Activated CD8-positive, alpha-beta memory T cell treated with anti-CD3 and anti-CD28 coated beads for 36 hours (primary cell): ENCODE measurements around the gene MTFMT. TPM values are rescaled to one million over a fixed set of nuclear protein-coding genes. Genes with fewer than 3 reads are reported as not detected.

Source experiments
- CTCF ChIA-PET: fragments of 350-600 bp; sonication (Branson Sonifier 250); formaldehyde crosslinking; loops from one replicate; lab custom pipeline; 2021; ENCODE audit warnings: antibody characterized with exemption; lab: Charles Lee
- POLR2A ChIA-PET: fragments of 350-600 bp; sonication (Branson Sonifier 250); formaldehyde crosslinking; loops from one replicate; lab custom pipeline; 2021; ENCODE audit warnings: antibody characterized with exemption; lab: Charles Lee
- total RNA-seq, 2 experiments: library from RNA; stranded (reverse); gene quantifications; one replicate each; pipeline ENCODE4 v1.2.3, GENCODE V29; 2021

The MTFMT gene
- total RNA-seq, 2 experiments from 2014 or later: 24.8 to 27.1 TPM

DNA sequence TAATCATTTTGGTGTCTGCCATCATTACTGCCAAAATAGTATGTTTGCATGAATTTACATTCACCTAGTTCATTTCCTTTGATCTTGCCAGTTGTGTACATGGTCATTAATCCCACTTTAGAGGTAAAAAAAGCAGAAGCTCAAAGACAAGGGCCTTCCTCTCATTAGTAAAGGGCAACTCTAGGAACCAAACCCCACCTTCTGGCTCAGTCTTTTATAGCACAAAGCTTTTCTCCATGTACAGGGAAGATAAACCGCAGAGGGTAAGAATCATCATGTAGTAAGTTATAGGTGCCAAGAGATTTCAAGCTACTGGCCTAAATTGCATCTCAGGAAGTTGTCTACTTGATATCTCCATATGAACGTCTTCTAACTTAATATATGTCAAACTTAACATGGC, 20.5 kb downstream of the MTFMT start:
- ChIA-PET POLR2A (interaction anchor here (0.6 kb wide), 1 partner anchor 13 kb away, joined by 3 read pairs; no protein-coding TSS in a partner anchor), CTCF (interaction anchor here (0.6 kb wide), 1 partner anchor 217 kb away, joined by 3 read pairs; no protein-coding TSS in a partner anchor)

DNA sequence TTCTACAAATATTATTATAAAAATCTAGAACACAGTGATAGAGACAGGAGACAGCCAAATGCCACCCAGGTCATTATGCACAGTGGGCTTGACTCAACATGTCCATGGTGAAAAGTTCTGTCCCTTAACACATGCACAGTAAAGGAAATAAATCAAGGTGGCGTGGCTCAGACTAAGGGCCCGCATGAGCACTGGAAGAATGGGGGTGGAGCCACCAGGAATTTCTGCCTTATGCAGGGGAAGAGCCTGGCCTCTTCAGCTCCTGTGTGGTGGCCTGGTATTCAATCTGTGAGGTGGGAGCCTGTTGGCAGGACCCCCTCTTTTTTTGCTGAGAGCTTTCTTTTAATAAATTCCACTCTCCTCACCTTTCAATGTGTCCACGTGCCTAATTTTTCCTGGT, 22.6 kb downstream of the MTFMT start:
- CTCF ChIA-PET: no interaction called here
- POLR2A ChIA-PET: no interaction called here

DNA sequence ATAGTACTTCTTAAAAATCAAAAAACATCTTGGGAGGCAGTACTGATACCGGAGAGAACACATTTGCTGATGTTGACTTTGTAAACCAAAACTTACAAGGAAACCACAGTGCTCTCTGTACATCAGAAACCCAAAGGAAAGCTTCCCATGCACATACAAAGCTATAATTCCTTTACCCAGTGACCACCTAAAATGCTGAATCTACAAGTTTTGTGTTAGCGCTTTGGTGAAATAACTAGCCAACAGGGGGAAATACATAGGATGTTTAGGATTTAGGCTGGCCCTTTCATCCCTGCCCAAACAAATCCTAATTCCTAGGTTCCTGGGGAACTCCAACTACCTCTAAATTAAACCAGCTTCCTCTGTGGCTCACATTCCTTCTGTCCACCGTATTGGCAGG, 24.4 kb downstream of the MTFMT start:
- ChIA-PET CTCF (no interaction called here), POLR2A (no interaction called here)

DNA sequence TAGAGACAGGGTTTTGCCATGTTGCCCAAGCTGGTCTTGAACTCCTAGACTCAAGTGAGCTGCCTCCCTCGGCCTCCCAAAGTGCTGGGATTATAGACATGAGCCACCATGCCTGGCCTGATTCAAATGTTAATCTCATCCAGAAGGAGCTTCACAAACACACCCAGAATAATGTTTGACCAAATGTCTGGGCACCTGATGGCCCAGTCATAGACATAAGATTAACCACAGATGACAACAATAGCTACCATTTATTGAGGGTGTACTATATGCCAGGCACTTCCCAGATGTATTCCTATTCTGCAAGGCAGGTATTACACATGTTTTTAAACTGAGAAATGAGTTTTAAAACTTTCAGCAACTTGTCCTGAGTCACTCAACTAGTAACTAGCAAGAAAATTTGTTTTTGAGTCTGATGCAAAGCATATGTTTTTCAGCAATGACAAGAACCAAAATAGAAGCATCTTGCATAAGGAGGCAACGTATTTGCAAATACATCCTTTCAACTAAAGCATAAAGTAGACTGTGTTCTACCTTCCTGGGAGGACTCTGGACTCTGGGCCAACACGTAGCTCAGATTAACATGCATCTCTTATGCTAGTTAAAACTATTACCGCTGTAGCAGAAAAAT, 31.6 kb downstream of the MTFMT start:
- ChIA-PET POLR2A (no interaction called here), CTCF (interaction anchor here (0.6 kb wide), 1 partner anchor 290 kb away, joined by 5 read pairs; no protein-coding TSS in a partner anchor)

DNA sequence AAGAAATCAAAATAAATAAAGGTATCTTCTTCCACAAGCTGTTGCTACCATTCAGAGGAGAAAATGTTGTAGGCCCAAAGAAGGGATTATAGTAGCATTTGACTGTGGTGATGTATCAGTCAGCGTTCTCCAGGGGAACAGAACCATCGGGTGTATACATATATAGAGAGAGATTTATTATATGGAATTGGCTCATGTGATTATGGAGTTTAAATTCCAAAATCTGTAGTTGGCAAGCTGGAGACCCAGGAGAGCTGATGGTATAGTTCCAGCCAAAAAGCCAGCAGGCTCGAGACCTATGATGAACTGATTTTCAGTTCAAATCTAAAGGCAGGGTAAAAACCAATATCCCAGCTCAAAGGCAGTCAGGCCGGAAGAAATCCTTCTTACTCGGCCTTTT, 32.4 kb downstream of the MTFMT start:
- ChIA-PET CTCF (no interaction called here), POLR2A (no interaction called here)

DNA sequence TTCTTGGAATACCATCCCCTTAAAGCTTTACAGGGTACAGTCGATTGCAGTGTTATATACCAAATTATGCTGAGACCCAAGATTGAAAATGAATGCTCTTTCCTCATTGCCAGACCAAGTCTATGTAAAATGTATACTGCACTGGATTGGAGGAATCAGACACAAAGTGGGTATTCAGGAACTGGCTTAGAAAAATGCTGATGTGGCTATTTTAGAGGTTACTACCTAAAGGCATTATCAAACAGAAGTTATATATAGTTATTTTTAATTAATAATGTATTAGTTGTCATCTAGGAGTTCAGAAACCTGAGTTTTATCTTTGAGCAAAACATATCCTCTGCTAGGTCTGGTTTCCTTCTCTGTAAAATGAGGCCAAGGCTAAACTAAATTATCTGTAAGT, 36.1 kb downstream of the MTFMT start:
- CTCF ChIA-PET: interaction anchor here (0.6 to 1.3 kb wide), 3 partner anchors 18 to 176 kb away, joined by 3 to 4 read pairs (median 3); no protein-coding TSS in a partner anchor
- POLR2A ChIA-PET: no interaction called here

DNA sequence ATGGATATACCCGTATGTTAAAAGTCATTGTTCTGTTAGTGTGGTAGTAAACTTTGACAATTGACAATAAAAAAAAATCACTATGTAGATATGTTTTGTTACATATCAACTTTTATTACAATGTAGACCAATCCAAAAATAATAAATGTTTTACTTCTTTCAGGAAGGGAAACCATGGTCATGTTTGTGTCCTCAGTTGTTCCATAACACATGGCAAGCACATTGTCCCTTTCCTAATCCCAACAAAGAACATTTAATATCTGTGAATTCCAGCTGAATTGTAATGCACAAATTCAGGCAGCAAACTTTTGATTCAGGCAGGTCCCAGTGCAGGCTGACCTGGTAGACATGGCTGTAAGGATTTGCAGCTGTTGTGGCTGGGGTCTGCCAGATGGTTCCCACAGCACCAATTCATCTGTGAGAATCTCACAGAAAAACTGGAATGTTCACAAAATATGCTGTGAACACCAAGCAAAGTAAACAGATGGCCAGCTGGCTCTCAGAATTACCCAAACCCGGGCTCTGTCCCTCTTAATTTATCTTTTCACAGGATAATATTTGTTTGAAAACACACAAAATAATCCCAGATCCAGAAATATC, 37.8 kb downstream of the MTFMT start:
- ChIA-PET CTCF (interaction anchor here (1.0 kb wide), 1 partner anchor 20 kb away, joined by 4 read pairs; no protein-coding TSS in a partner anchor), POLR2A (no interaction called here)

DNA sequence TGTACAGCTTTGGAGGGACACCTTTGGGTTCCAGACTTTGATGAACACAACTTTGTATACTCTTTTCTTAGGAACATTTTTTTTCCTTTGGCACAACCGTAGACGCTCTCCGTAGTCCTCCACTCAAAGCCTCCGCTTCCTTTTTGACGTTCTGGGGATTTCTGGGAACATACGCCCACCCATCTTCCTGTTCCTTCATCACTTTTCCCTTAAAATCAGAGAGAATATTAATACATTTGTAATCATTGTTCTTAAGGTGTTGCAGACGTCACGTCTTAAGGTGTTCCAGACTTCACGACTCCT, 39.3 kb downstream of the MTFMT start:
- CTCF ChIA-PET: no interaction called here

DNA sequence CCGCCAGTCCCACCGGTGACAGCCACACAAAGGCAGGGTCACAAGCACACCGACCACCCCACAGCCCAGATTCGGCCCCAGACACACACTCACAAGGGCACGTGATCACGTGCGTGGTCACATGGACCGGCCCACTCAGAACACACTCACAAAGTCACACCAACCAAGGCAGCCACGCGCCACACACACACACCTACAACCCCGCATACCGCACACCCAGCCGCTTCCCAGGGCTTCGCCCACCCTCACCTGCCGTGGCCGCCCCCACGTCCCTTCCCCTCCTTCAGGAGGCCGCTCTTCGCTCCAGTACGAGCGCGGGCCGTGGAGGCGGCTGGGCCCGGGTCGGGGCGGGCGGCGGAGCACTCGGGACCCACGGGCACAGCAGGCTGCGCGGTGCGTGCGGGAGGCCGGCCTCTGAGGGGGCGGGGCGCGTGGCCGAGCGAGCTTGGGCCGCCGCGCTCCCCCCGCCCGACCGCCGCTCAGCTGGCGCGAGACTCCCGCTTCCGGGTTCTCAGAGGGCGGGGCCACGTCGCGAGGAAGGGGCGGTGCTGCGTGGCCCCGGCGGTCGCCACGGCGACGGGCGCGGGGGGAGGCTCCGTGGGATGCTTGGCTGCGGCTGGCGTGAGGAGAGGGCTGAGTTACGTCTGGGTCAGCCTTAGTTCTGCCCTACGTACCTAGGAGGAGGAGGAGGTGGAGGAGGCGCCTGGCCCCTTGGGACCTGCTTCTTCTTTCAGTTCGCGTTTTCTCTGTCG, 39.8 kb downstream of the MTFMT start, which contains the start of gene SPG21:
Gene SPG21 (minus strand): TSS at position 499 of the 752 bp plus-strand sequence. CDS start 6,345 bp downstream, outside the sequence.
- POLR2A ChIA-PET: interaction anchor here (0.6 to 1.0 kb wide), 5 partner anchors 8 to 315 kb away, joined by 3 to 12 read pairs (median 4); partner anchors contain the start of gene RNU5B-1
- CTCF ChIA-PET: no interaction called here

More for the DNA sequence above, 39.3 kb downstream of the MTFMT start:
- POLR2A ChIA-PET: interaction anchor here (0.6 to 1.0 kb wide), 4 partner anchors 8 to 314 kb away, joined by 3 to 12 read pairs (median 4); partner anchors contain the start of gene RNU5B-1

DNA sequence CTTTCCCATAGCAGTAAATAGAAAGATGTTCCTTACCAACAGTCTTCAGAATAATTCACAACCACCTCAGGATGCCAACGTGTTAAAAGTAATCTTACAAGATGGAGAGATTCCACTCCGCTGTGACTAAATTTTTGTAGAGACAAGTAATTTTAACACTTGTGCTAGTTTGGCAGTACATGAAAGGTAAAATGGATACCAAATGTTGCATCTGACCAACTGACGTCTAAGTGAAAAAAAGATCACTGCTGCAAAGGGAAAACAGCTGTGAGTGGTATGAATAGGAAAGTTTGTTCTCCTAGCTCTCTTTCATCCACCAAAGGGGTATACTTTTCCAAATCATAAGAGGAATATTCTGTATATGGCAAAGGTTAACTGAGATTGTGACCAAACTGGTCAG, 42.3 kb downstream of the MTFMT start:
- CTCF ChIA-PET: no interaction called here
- POLR2A ChIA-PET: no interaction called here

DNA sequence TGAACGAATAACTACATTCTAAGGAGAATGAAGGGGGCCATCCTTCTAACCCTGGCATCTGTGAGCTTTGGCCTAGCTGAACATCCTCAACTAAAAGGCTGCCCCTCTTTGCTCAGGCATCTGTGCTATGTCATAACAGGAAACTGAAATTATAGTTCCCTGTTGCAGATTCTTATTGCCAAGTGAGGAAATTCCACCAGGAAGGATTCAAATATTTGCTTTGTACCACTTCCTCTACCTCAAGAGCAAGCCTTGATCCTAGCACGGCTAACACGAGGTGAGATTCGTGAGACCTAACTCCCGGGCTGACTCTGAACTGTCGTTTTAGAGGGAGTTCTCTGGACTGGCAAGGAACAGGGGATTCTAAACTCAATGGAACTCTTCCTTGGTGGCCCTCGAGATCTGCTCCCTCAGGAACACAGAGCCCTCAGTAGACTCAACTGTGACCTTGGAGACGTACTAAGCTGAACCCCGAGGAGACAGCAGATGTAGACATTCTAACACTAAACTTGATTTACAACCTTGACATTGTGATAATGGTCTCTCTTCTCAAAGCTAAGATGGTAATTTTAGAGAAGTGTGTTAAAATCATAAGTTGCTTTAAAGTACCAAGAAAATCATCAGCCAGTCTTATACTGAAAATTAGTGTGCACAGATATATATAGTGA, 43.9 kb downstream of the MTFMT start:
- ChIA-PET POLR2A (no interaction called here), CTCF (interaction anchor here (1.1 kb wide), 1 partner anchor 265 kb away, joined by 3 read pairs; no protein-coding TSS in a partner anchor)

DNA sequence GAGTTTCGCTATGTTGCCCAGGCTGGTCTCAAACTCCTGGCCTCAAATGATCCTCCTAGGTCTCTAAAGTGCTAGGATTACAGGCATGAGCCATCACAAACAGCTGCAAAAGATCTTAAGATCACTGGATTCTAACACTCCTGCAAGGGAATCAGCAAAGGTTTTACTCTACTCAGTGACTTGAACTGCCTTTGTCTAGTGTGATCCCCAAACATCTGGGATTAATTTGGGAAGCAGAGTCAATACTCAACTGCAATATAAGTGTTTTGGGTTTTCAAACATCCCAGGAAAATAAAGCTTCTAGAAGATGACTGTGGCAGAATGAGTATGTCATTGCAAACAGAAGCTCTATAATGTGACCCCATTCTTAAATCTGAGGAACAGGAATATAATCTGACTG, 47.0 kb downstream of the MTFMT start:
- ChIA-PET POLR2A (no interaction called here), CTCF (interaction anchor here (0.7 kb wide), 1 partner anchor 263 kb away, joined by 4 read pairs; no protein-coding TSS in a partner anchor)

DNA sequence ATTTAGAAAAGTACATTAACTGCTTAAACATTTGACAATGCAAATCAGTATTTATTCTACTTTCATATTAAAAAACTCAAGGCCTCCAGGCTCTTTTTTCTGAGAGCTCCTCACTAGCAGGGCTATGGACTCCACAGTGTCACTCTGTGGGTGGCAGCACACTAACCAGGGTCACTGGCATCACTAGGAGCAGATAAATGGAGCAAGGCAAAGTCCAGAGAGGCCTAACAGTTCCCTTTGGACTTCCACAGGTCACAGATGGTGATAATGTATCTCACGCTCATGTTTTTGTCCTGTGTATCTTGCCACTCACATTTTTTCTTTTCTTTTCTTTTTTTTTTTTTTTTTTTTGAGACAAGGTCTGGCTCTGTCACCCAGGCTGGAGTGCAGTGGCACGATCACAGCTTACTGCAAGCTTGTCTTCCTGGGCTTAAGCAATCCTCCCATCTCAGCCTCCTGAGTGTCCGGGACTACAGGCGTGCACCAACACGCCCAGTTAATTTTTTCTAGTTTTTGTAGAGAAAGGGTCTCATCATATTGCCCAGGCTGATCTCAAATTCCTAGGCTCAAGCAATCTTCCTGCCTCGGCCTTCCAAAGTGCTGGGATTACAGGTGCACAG, 47.5 kb downstream of the MTFMT start:
- POLR2A ChIA-PET: interaction anchor here (0.5 to 0.7 kb wide), 2 partner anchors 8 to 329 kb away, joined by 4 read pairs; partner anchors contain the start of gene SPG21
- CTCF ChIA-PET: interaction anchor here (0.7 kb wide), 1 partner anchor 262 kb away, joined by 4 read pairs; no protein-coding TSS in a partner anchor

DNA sequence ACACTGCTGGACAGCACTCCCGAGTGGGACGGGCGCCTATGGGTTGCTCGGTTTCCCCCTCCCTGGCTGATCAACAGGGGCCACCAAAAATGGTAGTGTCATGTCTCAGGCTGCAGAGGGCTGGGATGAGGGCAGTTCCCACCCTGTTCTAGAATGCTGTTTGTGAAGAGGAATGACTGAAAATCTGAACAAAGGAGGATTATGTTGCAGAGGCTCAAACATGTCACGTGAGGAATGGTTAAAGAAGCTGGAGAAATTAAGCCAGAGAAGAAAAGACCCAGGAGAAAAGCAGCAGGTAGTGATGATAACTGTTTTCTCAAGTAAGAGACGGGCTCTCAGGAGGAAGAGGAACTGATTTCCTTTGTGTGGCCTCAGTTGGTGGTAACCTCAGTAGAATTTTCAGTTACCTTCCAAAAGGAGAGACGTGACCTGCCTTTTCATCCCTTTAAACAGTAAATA, 50.2 kb downstream of the MTFMT start:
- POLR2A ChIA-PET: no interaction called here
- CTCF ChIA-PET: no interaction called here

DNA sequence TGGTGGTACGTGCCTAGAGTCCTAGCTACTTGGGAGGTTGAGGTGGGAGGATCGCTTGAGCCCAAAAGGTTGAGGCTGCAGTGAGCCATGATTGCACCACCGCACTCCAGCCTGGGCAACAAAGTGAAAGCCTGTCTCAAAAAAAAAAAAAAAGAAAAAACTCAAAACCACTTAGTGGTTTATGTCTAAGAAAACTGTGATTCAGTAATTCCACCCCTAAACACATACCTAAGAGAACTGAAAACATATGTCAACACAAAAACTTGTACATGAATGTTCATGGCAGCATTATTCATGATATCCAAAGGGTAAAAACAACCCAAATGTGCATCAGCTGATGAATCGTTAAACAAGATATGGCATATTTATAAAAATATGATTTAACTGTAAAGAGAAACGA, 54.0 kb downstream of the MTFMT start:
- ChIA-PET POLR2A (interaction anchor here (0.7 kb wide), 1 partner anchor 13 kb away, joined by 3 read pairs; no protein-coding TSS in a partner anchor), CTCF (interaction anchor here (1.2 kb wide), 1 partner anchor 9 kb away, joined by 3 read pairs; no protein-coding TSS in a partner anchor)

DNA sequence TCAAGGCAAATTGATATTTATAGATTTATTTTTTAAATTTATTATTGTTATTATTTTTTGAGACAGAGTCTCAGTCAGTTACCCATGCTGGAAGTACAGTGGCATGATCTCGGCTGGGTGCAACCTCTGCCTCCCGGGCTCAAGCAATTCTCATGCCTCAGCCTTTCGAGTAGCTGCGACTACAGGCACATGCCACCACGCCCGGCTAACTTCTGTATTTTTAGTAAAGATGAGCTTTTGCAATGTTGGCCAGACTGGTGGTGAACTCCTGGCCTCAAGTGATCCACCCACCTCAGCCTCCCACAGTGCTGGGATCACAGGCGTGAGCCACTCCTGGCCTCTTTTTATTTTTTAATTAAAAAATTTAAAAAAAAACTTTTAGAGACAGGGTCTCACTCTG, 58.7 kb downstream of the MTFMT start:
- ChIA-PET POLR2A (no interaction called here), CTCF (no interaction called here)

DNA sequence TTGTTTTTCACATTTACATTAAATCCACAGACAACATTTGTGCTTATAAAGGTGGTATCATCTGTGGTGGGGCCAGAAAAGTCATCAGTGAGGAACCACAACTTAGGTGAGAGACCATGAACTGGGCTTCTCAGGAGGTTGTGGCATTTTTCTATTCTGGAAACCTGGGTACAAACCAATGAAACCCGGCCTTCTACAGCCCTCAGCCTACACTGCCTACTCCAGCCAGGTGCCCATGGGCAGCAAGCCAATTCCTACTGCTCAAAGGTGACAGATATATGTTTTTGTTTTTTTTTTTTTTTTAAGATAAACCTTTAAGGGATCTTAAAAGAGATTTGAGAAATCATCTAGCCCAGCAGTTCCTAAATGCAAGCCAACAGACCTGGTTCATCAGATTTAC, 60.0 kb downstream of the MTFMT start:
- ChIA-PET CTCF (no interaction called here), POLR2A (no interaction called here)

DNA sequence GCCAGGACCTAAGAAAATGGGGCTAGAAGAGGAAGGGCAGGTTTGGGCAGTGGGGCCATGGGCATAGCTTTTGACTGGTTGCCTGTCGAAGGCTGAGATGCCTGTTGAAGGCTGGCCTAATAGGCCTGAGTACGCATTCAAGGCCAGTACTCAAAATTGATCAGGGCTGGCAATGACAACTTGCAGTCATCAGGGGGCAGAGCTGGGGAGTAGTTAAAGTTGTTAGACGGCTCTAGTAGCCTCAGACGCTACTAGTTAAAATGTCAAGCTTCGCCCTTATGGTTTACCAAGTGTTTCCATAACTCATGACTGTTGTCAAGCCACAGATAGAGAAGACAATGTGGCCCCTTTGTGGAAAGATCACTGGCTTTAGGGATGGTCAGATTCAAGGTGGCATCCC, 68.4 kb downstream of the MTFMT start:
- ChIA-PET CTCF (no interaction called here), POLR2A (no interaction called here)

DNA sequence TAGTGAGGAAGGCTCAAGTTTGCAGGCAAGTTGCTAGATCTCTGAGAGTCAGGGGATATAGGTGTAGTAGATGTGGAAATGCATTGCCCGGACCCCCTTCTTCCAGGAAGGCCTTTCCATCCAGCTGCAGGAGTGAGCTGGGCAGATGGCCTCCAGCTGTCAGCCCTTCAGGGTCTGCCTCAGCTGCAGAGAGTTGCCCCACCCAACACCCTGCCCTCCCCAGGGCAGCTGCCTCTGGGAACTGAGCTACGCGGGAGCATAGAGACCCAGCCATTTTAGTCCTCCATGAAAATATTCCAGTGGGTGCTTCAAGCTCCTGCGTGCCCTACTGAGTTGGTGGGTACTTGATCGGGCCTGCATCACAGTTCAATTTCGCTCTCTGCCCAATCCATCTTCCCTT, 69.3 kb downstream of the MTFMT start:
- ChIA-PET CTCF (no interaction called here), POLR2A (no interaction called here)
